H1 (cell line): ENCODE data around the gene SULF2. TPM values are rescaled to one million over a fixed set of nuclear protein-coding genes. Genes with fewer than 3 reads are reported as not detected.

ENCODE experiments used
- CTCF ChIA-PET: fragments of 300-600 bp; sonication (Branson Sonifier 250); formaldehyde crosslinking; loops from one replicate; lab custom pipeline; 2021; ENCODE audit not compliant: partially characterized antibody; lab: Charles Lee
- POLR2A ChIA-PET: fragments of 300-600 bp; sonication (Branson Sonifier 250); formaldehyde crosslinking; loops from one replicate; lab custom pipeline; 2021; ENCODE audit warnings: inconsistent platforms; ENCODE audit not compliant: partially characterized antibody; lab: Charles Lee
- DNase-seq, 2 experiments: peaks; one replicate each; pipeline versions ENCODE4 v3.0.0 to v3.0.0-alpha.2; 2010 to 2022; ENCODE audit warnings: low spot score in 2 of 2, low read depth in 1 of 2, mixed read lengths in 1 of 2
- FAIRE-seq: peaks from 2 replicates; lab custom pipeline; 2011; peaks lifted over from hg19 to GRCh38; lab: Jason Lieb, UNC
- H2AFZ ChIP-seq: 2 replicates; pipeline ENCODE4 v1.8.1; 2012; ENCODE audit warnings: low read length, inconsistent platforms
- H2AK5ac ChIP-seq: 2 replicates; pipeline ENCODE4 v1.6.1; 2013; ENCODE audit warnings: low read depth, low read length
- H2BK120ac ChIP-seq: replicated peaks from 2 replicates; pipeline ENCODE3; 2013; ENCODE audit warnings: low read depth, low read length, inconsistent platforms
- H2BK12ac ChIP-seq: 2 replicates; pipeline ENCODE4 v1.6.1; 2013; ENCODE audit warnings: low read depth, low read length
- H2BK15ac ChIP-seq: 2 replicates; pipeline ENCODE4 v1.6.1; 2013; ENCODE audit warnings: low read length
- H2BK20ac ChIP-seq: 2 replicates; pipeline ENCODE4 v1.6.1; 2013; ENCODE audit warnings: low read length
- H2BK5ac ChIP-seq: 2 replicates; pipeline ENCODE4 v1.6.1; 2013; ENCODE audit warnings: low read depth, low read length
- H3K14ac ChIP-seq: 2 replicates; pipeline ENCODE4 v1.6.1; 2013; ENCODE audit warnings: inconsistent platforms; ENCODE audit not compliant: insufficient read length
- H3K18ac ChIP-seq: 2 replicates; pipeline ENCODE4 v1.6.1; 2013; ENCODE audit warnings: low read length; ENCODE audit errors: extremely low read depth
- H3K23ac ChIP-seq: 2 replicates; pipeline ENCODE4 v1.6.1; 2013; ENCODE audit warnings: inconsistent platforms; ENCODE audit not compliant: insufficient read length
- H3K23me2 ChIP-seq: 2 replicates; pipeline ENCODE4 v1.6.1; 2013; ENCODE audit warnings: low read depth, low read length
- H3K27ac ChIP-seq: 2 replicates; pipeline ENCODE4 v1.6.1; 2011; ENCODE audit warnings: low read depth, low read length, inconsistent platforms
- H3K27me3 ChIP-seq, 4 experiments: replicated peaks in 1 of 4; 1 replicate in 1 of 4; 2 replicates in 3 of 4; pipeline versions ENCODE4 v1.6.1 to v1.8.1; 2011 to 2013; ENCODE audit warnings: low read length in 3 of 4, mild to moderate bottlenecking in 3 of 4, inconsistent platforms in 2 of 4, mixed read lengths in 2 of 4, moderate library complexity in 1 of 4; ENCODE audit not compliant: control insufficient read depth in 3 of 4, insufficient read depth in 3 of 4; ENCODE audit errors: extremely low read depth in 1 of 4
- H3K36me3 ChIP-seq, 4 experiments: 2 replicates each; pipeline versions ENCODE4 v1.6.1 to v1.8.1; 2011 to 2013; ENCODE audit warnings: mild to moderate bottlenecking in 4 of 4, low read length in 3 of 4, moderate library complexity in 2 of 4, control low read depth in 1 of 4, inconsistent platforms in 1 of 4; ENCODE audit not compliant: insufficient read depth in 4 of 4, control insufficient read depth in 2 of 4
- H3K4ac ChIP-seq: replicated peaks from 2 replicates; pipeline ENCODE3; 2013; ENCODE audit warnings: low read length, low read depth, mixed read lengths, inconsistent platforms; ENCODE audit not compliant: insufficient read length
- H3K4me1 ChIP-seq, 4 experiments: replicated peaks in 1 of 4; 1 replicate in 1 of 4; 2 replicates in 3 of 4; pipeline versions ENCODE4 v1.6.1 to v1.8.1; 2011 to 2013; ENCODE audit warnings: low read length in 3 of 4, inconsistent platforms in 2 of 4, mixed read lengths in 1 of 4; ENCODE audit not compliant: insufficient read depth in 4 of 4, control insufficient read depth in 3 of 4
- H3K4me2 ChIP-seq, 2 experiments: 2 replicates each; pipeline versions ENCODE4 v1.6.1 to v1.8.1; 2011 to 2013; ENCODE audit warnings: low read depth in 2 of 2, low read length in 2 of 2, control low read depth in 1 of 2, inconsistent platforms in 1 of 2, mild to moderate bottlenecking in 1 of 2; ENCODE audit not compliant: insufficient read depth in 1 of 2
- H3K4me3 ChIP-seq, 4 experiments: fragments of 200-600, 300-600 bp in 1 of 4; sonication (generic), shearing (Covaris generic), sonication (Bioruptor Twin) in 1 of 4; 2 replicates each; pipeline versions ENCODE4 v1.5.1 to v1.8.1; 2011 to 2016; ENCODE audit warnings: low read length in 4 of 4, low read depth in 3 of 4, control low read depth in 2 of 4, inconsistent platforms in 2 of 4, mild to moderate bottlenecking in 2 of 4, mixed read lengths in 1 of 4, moderate library complexity in 1 of 4; ENCODE audit not compliant: insufficient read depth in 2 of 4; ENCODE audit errors: extremely low read depth in 1 of 4
- H3K56ac ChIP-seq: replicated peaks from 2 replicates; pipeline ENCODE3; 2013; ENCODE audit warnings: low read depth, mild to moderate bottlenecking, mixed read lengths, low read length, inconsistent platforms; ENCODE audit not compliant: insufficient read length
- H3K79me1 ChIP-seq: 2 replicates; pipeline ENCODE4 v1.6.1; 2013; ENCODE audit warnings: low read depth, low read length, control low read depth
- H3K79me2 ChIP-seq, 2 experiments: 2 replicates each; pipeline versions ENCODE4 v1.6.1 to v1.8.1; 2012 to 2013; ENCODE audit warnings: low read length in 2 of 2, mild to moderate bottlenecking in 2 of 2, inconsistent platforms in 1 of 2; ENCODE audit not compliant: insufficient read depth in 2 of 2, control insufficient read depth in 1 of 2
- H3K9ac ChIP-seq, 4 experiments: replicated peaks in 1 of 4; 1 replicate in 1 of 4; 2 replicates in 3 of 4; pipeline versions ENCODE4 v1.6.1 to v1.8.1; 2011 to 2013; ENCODE audit warnings: low read depth in 3 of 4, low read length in 3 of 4, control low read depth in 2 of 4, mild to moderate bottlenecking in 2 of 4, moderate library complexity in 2 of 4, inconsistent platforms in 1 of 4; ENCODE audit errors: extremely low read depth in 1 of 4
- H3K9me3 ChIP-seq, 2 experiments: 2 replicates each; pipeline versions ENCODE4 v1.6.1 to v1.8.1; 2012 to 2013; ENCODE audit warnings: mild to moderate bottlenecking in 2 of 2, moderate library complexity in 2 of 2, control low read depth in 1 of 2, inconsistent platforms in 1 of 2, low read depth in 1 of 2, low read length in 1 of 2, mixed read lengths in 1 of 2; ENCODE audit not compliant: insufficient read depth in 2 of 2
- H4K20me1 ChIP-seq, 2 experiments: replicated peaks in 1 of 2; 2 replicates each; pipeline versions ENCODE3 to v1.8.1; 2011 to 2013; ENCODE audit warnings: inconsistent platforms in 2 of 2, low read length in 2 of 2, mild to moderate bottlenecking in 1 of 2; ENCODE audit not compliant: insufficient read depth in 2 of 2, control insufficient read depth in 1 of 2
- H4K5ac ChIP-seq: 2 replicates; pipeline ENCODE4 v1.6.1; 2013; ENCODE audit warnings: low read length, low read depth, mixed read lengths, inconsistent platforms; ENCODE audit not compliant: insufficient read length
- H4K8ac ChIP-seq: 2 replicates; pipeline ENCODE4 v1.8.0; 2013; ENCODE audit warnings: mild to moderate bottlenecking, moderate library complexity, low read length, inconsistent platforms; ENCODE audit not compliant: insufficient read depth; ENCODE audit errors: extremely low read depth
- H4K91ac ChIP-seq: replicated peaks from 2 replicates; pipeline ENCODE3; 2013; ENCODE audit warnings: low read length, mixed read lengths, inconsistent platforms; ENCODE audit not compliant: insufficient read length
- ASH2L ChIP-seq: fragments of 200-600, 300-600 bp; sonication (generic); IDR thresholded peaks from one replicate; pipeline ENCODE4 v1.7.1; 2017; ENCODE audit warnings: low read length
- BACH1 ChIP-seq: IDR thresholded peaks from 2 replicates; pipeline ENCODE4 v1.6.1; 2012; ENCODE audit warnings: low read length, improper control_type of control experiment
- EGR1 ChIP-seq: IDR thresholded peaks from 2 replicates; pipeline ENCODE4 v1.6.1; 2011; ENCODE audit warnings: low read depth, low read length, borderline replicate concordance
- JUN ChIP-seq: IDR thresholded peaks from 2 replicates; pipeline ENCODE4 v1.6.1; 2011; ENCODE audit warnings: low read depth, mild to moderate bottlenecking, improper control_type of control experiment, low read length
- JUND ChIP-seq: IDR thresholded peaks from 2 replicates; pipeline ENCODE4 v1.6.1; 2011; ENCODE audit warnings: mild to moderate bottlenecking, improper control_type of control experiment, low read length
- SP4 ChIP-seq: IDR thresholded peaks from 2 replicates; pipeline ENCODE4 v1.6.1; 2012; ENCODE audit warnings: low read length, inconsistent platforms
- SUZ12 ChIP-seq: fragments of 200-600 bp; sonication (generic); IDR thresholded peaks from 2 replicates; pipeline ENCODE4 v1.6.1; 2012; ENCODE audit warnings: mild to moderate bottlenecking, inconsistent platforms, low read length, moderate library complexity, mixed read lengths
- WGBS, 2 experiments: shearing (Covaris generic) in 1 of 2; methylation state at CpG; one replicate each; pipeline versions ENCODE4 v1.1.6 to v1.1.7; 2013 to 2015; ENCODE audit warnings: low lambda C conversion rate in 2 of 2, mixed read lengths in 2 of 2, inconsistent platforms in 1 of 2, low coverage in 1 of 2, missing lambda C conversion rate in 1 of 2; ENCODE audit not compliant: insufficient replicate concordance in 2 of 2, insufficient coverage in 1 of 2, insufficient read length in 1 of 2; ENCODE audit errors: extremely low coverage in 1 of 2, missing lambda C conversion rate in 1 of 2; 5-methylcytosine and 5-hydroxymethylcytosine counted together
- polyA plus RNA-seq, 7 experiments: library from polyadenylated mRNA; depleted of rRNA in 3 of 7; stranded (reverse) in 5 of 7; unstranded in 2 of 7; fragments of >200 nt in 5 of 7; fragments of 200-250 nt in 2 of 7; gene quantifications; 1 replicate in 5 of 7; 2 replicates in 1 of 7; 4 replicates in 1 of 7; pipeline versions ENCODE4 v1.2.1 to v1.2.3, GENCODE V29; 2011 to 2013; ENCODE audit warnings: missing spikeins in 2 of 7, mixed read lengths in 2 of 7
- total RNA-seq: library from RNA; stranded (reverse); fragmentation: NEBNext Ultra II Directional; extraction: Animal tissue kit (Norgen Biotek cat#: 25700); gene quantifications from 2 replicates; pipeline ENCODE4 v1.2.1, GENCODE V29; 2021
- TF ChIP-seq, protein P1 (sequence below): IDR thresholded peaks from 2 replicates; pipeline ENCODE4 v1.6.1; 2011; ENCODE audit warnings: low read length, improper control_type of control experiment

SULF2 gene
- total and polyA plus RNA-seq, 2 of the 8 experiments (the other 6 are each of a cell fraction or from before 2014, with no cell fraction given), result 15.7 to 28.2 TPM

DNA sequence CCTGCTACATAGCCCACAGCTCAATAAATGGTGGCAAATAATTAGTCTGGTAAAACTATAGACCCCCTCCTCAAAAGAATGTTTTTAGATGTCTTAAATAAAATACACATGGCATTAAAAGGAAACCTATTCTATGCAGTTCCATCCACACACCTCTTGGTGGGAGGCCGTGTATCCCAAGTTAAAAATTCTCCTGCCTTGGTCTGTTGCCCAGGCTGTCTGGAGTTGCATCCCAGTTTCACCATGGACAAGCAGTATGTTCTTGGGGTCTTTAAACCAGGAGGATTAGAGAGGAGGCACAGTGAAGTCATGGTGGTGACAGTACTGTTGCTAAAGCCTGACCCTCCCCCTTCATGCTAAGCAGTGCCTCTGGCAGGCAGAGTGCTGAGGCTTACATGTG lies 95.5 kb downstream of the SULF2 start:
- Histone ChIP-seq H3K4me2 (no peak overlapping the region), H2BK5ac (no peak overlapping the region), H3K18ac (no peak overlapping the region), H3K4me1 (peaks cover 0 to 8% (median 5%) of the 10 kb centered on the region in 4 experiments; a peak in 4 of 7 replicates), H3K27ac (no peak overlapping the region), H3K36me3 (peaks cover 0 to 9% (median 4%) of the 10 kb centered on the region in 4 experiments; a peak in 3 of 8 replicates), H2AFZ (no peak overlapping the region), H3K4ac (no peak overlapping the region), H2AK5ac (no peak overlapping the region), H3K14ac (no peak overlapping the region), H3K27me3 (no peaks in the 10 kb centered on the region), H3K9ac (no peak overlapping the region), H2BK12ac (no peak overlapping the region), H4K20me1 (no peaks in the 10 kb centered on the region), H3K9me3 (peaks cover 44 to 46% of the 10 kb centered on the region in 2 experiments), H3K4me3 (no peak overlapping the region), H3K79me1 (no peaks in the 10 kb centered on the region), H2BK15ac (no peak overlapping the region), H3K23ac (no peak overlapping the region), H2BK20ac (no peak overlapping the region), H2BK120ac (no peak overlapping the region), H4K5ac (no peak overlapping the region), H4K8ac (no peak overlapping the region), H3K56ac (no peak overlapping the region), H3K23me2 (no peaks in the 10 kb centered on the region), H3K79me2 (no peaks in the 10 kb centered on the region), H4K91ac (no peak overlapping the region)
- 100% methylated on average over 1 of the region's 1 CpG; no CpG with 5 or more reads in 1 of the 2 experiments for WGBS, 2 experiments
- FAIRE-seq (no peak), DNase-seq (no peak)
- ChIA-PET POLR2A (no interaction called here), CTCF (interaction anchor here (1.0 to 2.2 kb wide), 3 partner anchors 9 to 22 kb away, joined by 3 to 7 read pairs (median 4); no protein-coding TSS in a partner anchor)
- TF ChIP-seq ASH2L (no peak), EGR1 (no peak), JUND (no peak), SUZ12 (no peak), JUN (no peak), SP4 (no peak), BACH1 (no peak)
- TF ChIP-seq, protein P1, sequence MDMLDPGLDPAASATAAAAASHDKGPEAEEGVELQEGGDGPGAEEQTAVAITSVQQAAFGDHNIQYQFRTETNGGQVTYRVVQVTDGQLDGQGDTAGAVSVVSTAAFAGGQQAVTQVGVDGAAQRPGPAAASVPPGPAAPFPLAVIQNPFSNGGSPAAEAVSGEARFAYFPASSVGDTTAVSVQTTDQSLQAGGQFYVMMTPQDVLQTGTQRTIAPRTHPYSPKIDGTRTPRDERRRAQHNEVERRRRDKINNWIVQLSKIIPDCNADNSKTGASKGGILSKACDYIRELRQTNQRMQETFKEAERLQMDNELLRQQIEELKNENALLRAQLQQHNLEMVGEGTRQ, result no peak
